ENCODE measurements around the gene OLFML2A. TPM values are rescaled to one million over a fixed set of nuclear protein-coding genes. Genes with fewer than 3 reads are reported as not detected.
"Not testable (repeated sequence)": the region's sequence is repeated elsewhere in the genome, so short reads cannot be mapped to it uniquely, and the experiment has no call there.

Gene OLFML2A
- total and polyA plus RNA-seq, 2 donors (not counting 1 experiment from before 2014, with no cell fraction given), result 0.76 to 0.88 TPM

DNA sequence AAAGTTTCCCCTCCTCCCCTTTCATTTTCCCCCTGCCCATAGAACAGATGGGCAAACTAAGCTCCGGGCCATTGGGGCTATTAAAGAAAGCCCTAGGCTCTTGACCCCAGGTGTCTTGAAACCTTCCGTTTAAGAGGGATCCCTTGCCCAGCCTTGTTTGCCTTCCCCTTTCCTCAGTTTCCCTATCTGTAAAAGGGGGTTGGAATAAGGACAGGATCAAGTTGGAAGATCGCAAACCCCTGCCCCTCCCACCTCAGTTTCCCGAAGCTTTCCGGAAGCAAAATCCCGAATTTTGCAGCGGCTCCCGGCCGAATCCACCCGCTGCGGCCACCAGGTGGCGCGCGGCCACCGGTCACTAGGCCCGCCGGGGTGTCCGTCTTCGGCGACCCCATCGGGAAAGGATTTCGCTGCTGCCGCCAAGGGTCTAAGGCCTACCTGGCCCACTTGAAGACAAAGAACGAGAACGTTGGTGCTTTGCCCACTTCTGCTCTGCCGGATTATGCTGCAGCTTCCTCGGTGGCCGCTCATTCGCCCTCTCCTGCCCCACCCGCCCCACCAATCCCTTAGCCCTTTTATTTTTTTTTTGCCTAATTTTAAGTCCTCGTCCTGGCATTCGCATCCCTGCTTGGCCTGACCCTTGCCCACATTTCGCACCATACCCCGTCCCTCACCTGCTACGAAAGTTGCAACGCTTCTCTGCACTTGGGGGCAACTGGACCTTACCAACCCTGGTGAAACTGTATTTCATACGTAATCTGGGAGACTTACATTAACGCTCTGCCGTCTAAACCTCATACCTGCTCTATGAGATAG, 4.9 kb upstream of the OLFML2A start:
- Mint-ChIP-seq H3K27ac (peak overlapping the region; percentile 95), H3K4me3 (peak overlapping the region; percentile 97), H3K9me3 (ENCODE audit: insufficient read depth) (no peaks in the 10 kb centered on the region), H3K4me1 (peaks cover 44% of the 10 kb centered on the region), H3K27me3 (peaks cover 52% of the 10 kb centered on the region)
- no peaks in the 10 kb centered on the region for H3K36me3 ChIP-seq (replicated peaks in 1 of 2; ENCODE audit: control extremely low read depth in 1 of 2, control insufficient read depth in 1 of 2, extremely low read depth in 1 of 2, insufficient read depth in 2 of 2, low read length in 1 of 2)
- POLR2A ChIA-PET, result interaction anchor here (0.6 to 1.7 kb wide), 3 partner anchors 82 to 1649 kb away, joined by 4 to 6 read pairs (median 5); partner anchors contain the start of gene WDR38
- no peak overlapping the region for H3K27ac ChIP-seq (ENCODE audit: low read length in 2 of 2)
- H3K4me1 ChIP-seq (ENCODE audit: control insufficient read depth in 2 of 2, insufficient read depth in 2 of 2, low read length in 2 of 2), result peaks cover 35 to 41% of the 10 kb centered on the region in 2 donors
- peaks cover 0 to 49% (median 43%) of the 10 kb centered on the region in 4 experiments for H3K27me3 ChIP-seq (replicated peaks in 1 of 4; ENCODE audit: control extremely low read depth in 1 of 4, control insufficient read depth in 3 of 4, insufficient read depth in 4 of 4, low read length in 3 of 4)
- H3K4me2 ChIP-seq (replicated peaks; ENCODE audit: low read depth, low read length, poor library complexity, severe bottlenecking), result peak overlapping the region; percentile 98
- peak overlapping the region; percentile 43 to 92 (median 77) for H3K4me3 ChIP-seq (ENCODE audit: control extremely low read depth in 1 of 5, extremely low read depth in 1 of 5, insufficient read depth in 1 of 5, low read depth in 2 of 5, low read length in 4 of 5)
- TF ChIP-seq EZH2 (IDR thresholded peaks at IDR 0.05; ENCODE audit: borderline replicate concordance, insufficient read depth, low read depth, low read length, poor library complexity, severe bottlenecking), result no peak
- peak; percentile 98 for TF ChIP-seq CTCF (IDR thresholded peaks at IDR 0.05)
- peak overlapping the region; percentile 83 for H2AFZ ChIP-seq (ENCODE audit: insufficient read depth, low read depth, low read length, poor library complexity, severe bottlenecking)
- 26% methylated on average over 38 of the region's 39 CpGs for WGBS (ENCODE audit: insufficient coverage)
- intact Hi-C loops (cut with micrococcal nuclease), result loop anchor here (1.0 to 10.0 kb wide), 7 partner anchors 89 to 490 kb away; partner anchors contain the start of genes GAPVD1, GOLGA1, HSPA5 and PPP6C
- H3K9ac ChIP-seq (ENCODE audit: low read length), result peak overlapping the region; percentile 77
- no peaks in the 10 kb centered on the region for H3K79me2 ChIP-seq (ENCODE audit: control insufficient read depth, insufficient read depth, low read length)
- ATAC-seq (ENCODE audit: low read depth), result no peak
- CTCF ChIA-PET, result interaction anchor here (0.8 to 12.0 kb wide), 19 partner anchors 10 to 372 kb away, joined by 3 to 345 read pairs (median 4); partner anchors contain the start of genes ARPC5L, RPL35, SCAI and WDR38
- H4K20me1 ChIP-seq (ENCODE audit: control insufficient read depth, insufficient read depth, low read length, poor library complexity, severe bottlenecking), result no peaks in the 10 kb centered on the region
- peaks cover 0 to 3% (median 0%) of the 10 kb centered on the region in 3 donors for H3K9me3 ChIP-seq (ENCODE audit: control extremely low read depth in 1 of 3, control insufficient read depth in 2 of 3, insufficient read depth in 1 of 3, low read length in 2 of 3)
- peak; percentile 70 for DNase-seq

DNA sequence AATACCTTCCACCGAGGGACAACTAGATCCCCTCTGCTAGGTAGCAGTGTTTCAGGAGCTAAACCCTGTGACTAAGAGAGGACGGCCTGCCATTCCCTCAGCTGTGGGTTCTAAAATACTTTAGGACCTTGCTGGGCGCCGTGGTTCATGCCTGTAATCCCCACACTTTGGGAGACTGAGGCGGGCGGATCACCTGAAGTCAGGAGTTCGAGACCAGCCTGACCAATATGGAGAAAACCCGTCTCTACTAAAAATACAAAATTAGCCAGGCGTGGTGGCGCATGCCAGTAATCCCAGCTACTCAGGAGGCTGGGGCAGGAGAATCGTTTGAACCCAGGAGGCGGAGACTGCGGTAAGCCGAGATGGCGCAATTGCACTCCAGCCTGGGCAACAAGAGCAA, 4.1 kb upstream of the OLFML2A start:
- not testable (repeated sequence) for ATAC-seq (ENCODE audit: low read depth); H2AFZ ChIP-seq (ENCODE audit: insufficient read depth, low read depth, low read length, poor library complexity, severe bottlenecking); H3K4me2 ChIP-seq (replicated peaks; ENCODE audit: low read depth, low read length, poor library complexity, severe bottlenecking)

More for the DNA sequence above, 4.1 kb upstream of the OLFML2A start:
- Histone ChIP-seq H3K27me3 (replicated peaks in 1 of 4; ENCODE audit: control extremely low read depth in 1 of 4, control insufficient read depth in 3 of 4, insufficient read depth in 4 of 4, low read length in 3 of 4) (peaks cover 0 to 51% (median 40%) of the 10 kb centered on the region in 4 experiments), H3K4me1 (ENCODE audit: control insufficient read depth in 2 of 2, insufficient read depth in 2 of 2, low read length in 2 of 2) (peaks cover 41 to 46% of the 10 kb centered on the region in 2 donors)
- H3K9me3 Mint-ChIP-seq (ENCODE audit: insufficient read depth); H3K36me3 ChIP-seq (replicated peaks in 1 of 2; ENCODE audit: control extremely low read depth in 1 of 2, control insufficient read depth in 1 of 2, extremely low read depth in 1 of 2, insufficient read depth in 2 of 2, low read length in 1 of 2); DNase-seq; H3K4me3 ChIP-seq (ENCODE audit: control extremely low read depth in 1 of 5, extremely low read depth in 1 of 5, insufficient read depth in 1 of 5, low read depth in 2 of 5, low read length in 4 of 5); H3K9ac ChIP-seq (ENCODE audit: low read length); H3K79me2 ChIP-seq (ENCODE audit: control insufficient read depth, insufficient read depth, low read length); H4K20me1 ChIP-seq (ENCODE audit: control insufficient read depth, insufficient read depth, low read length, poor library complexity, severe bottlenecking); H3K27ac Mint-ChIP-seq; H3K27ac ChIP-seq (ENCODE audit: low read length in 2 of 2); H3K9me3 ChIP-seq (ENCODE audit: control extremely low read depth in 1 of 3, control insufficient read depth in 2 of 3, insufficient read depth in 1 of 3, low read length in 2 of 3): not testable (repeated sequence)
- peak overlapping the region; percentile 97 for H3K4me3 Mint-ChIP-seq
- WGBS (ENCODE audit: insufficient coverage), result 93% methylated on average over 9 of the region's 15 CpGs
- peaks cover 46% of the 10 kb centered on the region for H3K27me3 Mint-ChIP-seq
- ChIA-PET POLR2A (interaction anchor here (0.6 to 1.7 kb wide), 2 partner anchors 81 to 1650 kb away, joined by 4 to 5 read pairs; partner anchors contain the start of gene WDR38), CTCF (interaction anchor here (0.8 to 12.0 kb wide), 14 partner anchors 9 to 371 kb away, joined by 3 to 345 read pairs (median 4); partner anchors contain the start of genes ARPC5L, RPL35, SCAI and WDR38)
- intact Hi-C loops (cut with micrococcal nuclease), result loop anchor here (5.0 to 10.0 kb wide), 2 partner anchors 358 to 489 kb away; partner anchors contain the start of genes GAPVD1 and PSMB7
- H3K4me1 Mint-ChIP-seq, result peaks cover 46% of the 10 kb centered on the region

All from B cell (primary cell).